Pancreas (tissue), 10 donors: Measurements from ENCODE around the gene PCGF3. TPM values are rescaled to one million over a fixed set of nuclear protein-coding genes. Genes with fewer than 3 reads are reported as not detected.
"Not testable (repeated sequence)": the region's sequence is repeated elsewhere in the genome, so short reads cannot be mapped to it uniquely, and the experiment has no call there.

Experiments used
- ATAC-seq, 4 donors: fragments of 200-7000 bp; cut with Tn5 transposase; one replicate each; pipeline versions ENCODE4 v1.8.0 to v1.9.1; 2020; ENCODE audit warnings: mild to moderate bottlenecking in 4 of 4, moderate library complexity in 4 of 4
- DNase-seq, 6 donors: peaks; one replicate each; pipeline ENCODE4 v3.0.0-alpha.2; 2020
- FAIRE-seq: peaks from 2 replicates; lab custom pipeline; 2012; peaks lifted over from hg19 to GRCh38; lab: Jason Lieb, UNC
- H3K27ac ChIP-seq, 4 donors: fragments of 200-600 bp; sonication (generic); 1 replicate in 3 of 4; 2 replicates in 1 of 4; pipeline versions ENCODE4 v1.5.0 to v1.8.0; 2020
- H3K27me3 ChIP-seq, 4 donors: fragments of 200-600 bp; one replicate each; pipeline ENCODE4 v1.8.0; 2021
- H3K36me3 ChIP-seq, 3 donors: fragments of 200-600 bp; sonication (generic) in 1 of 3; one replicate each; pipeline versions ENCODE4 v1.5.0 to v1.8.0; 2020 to 2021
- H3K4me1 ChIP-seq, 3 donors: fragments of 200-600 bp; one replicate each; pipeline ENCODE4 v1.8.0; 2021
- H3K4me3 ChIP-seq, 4 donors: fragments of 200-600 bp; sonication (generic) in 2 of 4; one replicate each; pipeline versions ENCODE4 v1.5.0 to v1.8.0; 2020 to 2021
- H3K9me3 ChIP-seq, 4 donors: fragments of 200-600 bp; one replicate each; pipeline ENCODE4 v1.8.0; 2021
- CTCF ChIP-seq, 4 donors: fragments of 200-600 bp; sonication (generic) in 3 of 4; IDR thresholded peaks; one replicate each; pipeline versions ENCODE4 v1.5.0 to v1.8.0; 2021; ENCODE audit warnings: antibody characterized with exemption in 4 of 4
- WGBS, 2 donors: extraction: QIAGEN DNeasy Blood & Tissue Kit; methylation state at CpG; one replicate each; pipeline ENCODE4 v1.1.7; 2013; 5-methylcytosine and 5-hydroxymethylcytosine counted together
- intact Hi-C, 3 donors: fragments of 100-400 bp; cut with DNase I; formaldehyde crosslinking; loops; one replicate each; pipeline versions ENCODE4 v1.11.1 to v1.14.2; 2022
- polyA plus RNA-seq, 2 donors: library from polyadenylated mRNA; stranded (reverse); fragments of 200-250 nt; gene quantifications; one replicate each; pipeline ENCODE4 v1.2.3, GENCODE V29; 2013
- total RNA-seq, 6 donors: library from RNA; stranded (reverse); fragmentation: NEBNext Ultra II Directional in 4 of 6; extraction: Animal tissue kit (Norgen Biotek cat#: 25700) in 4 of 6; gene quantifications; one replicate each; pipeline versions ENCODE4 v1.2.1 to v1.2.4, GENCODE V29; 2021 to 2023
- donor health status: healthy with polysubstance abuse.
- donor health status: DM: no; HTN: no; CAD: no; lungs with moderate emphysema.
- donor health status: DM: no; HTN: no; CAD: no.
- donor health status: control.
- donor health status: control.
- donor health status: Bipolar disorder and iron deficiency.
- donor health status: DM: yes; HTN: yes; CAD: no.
- donor health status: DM: no; HTN: no; CAD: no.
- donor health status: DM: no; HTN: no; CAD: no.
- donor health status: DM: yes; HTN: yes; CAD: no.

PCGF3 gene
- total and polyA plus RNA-seq, 8 donors: 12.3 to 66.8 (median 17.7) TPM

- Histone ChIP-seq H3K4me3 (no peak overlapping the region), H3K4me1 (peaks cover 11 to 15% (median 11%) of the 10 kb centered on the region in 3 donors), H3K27me3 (no peaks in the 10 kb centered on the region), H3K9me3 (no peaks in the 10 kb centered on the region), H3K27ac (no peak overlapping the region), H3K36me3 (peaks cover 0 to 28% (median 18%) of the 10 kb centered on the region in 3 donors)
- intact Hi-C loops: no loop called here
- FAIRE-seq (no peak), ATAC-seq (no peak), DNase-seq (peak in 1 of 6 donors; percentile 12)
- TF ChIP-seq CTCF (IDR thresholded peaks at IDR 0.05): no peak
- WGBS, 2 donors: 89 to 96% methylated on average over 9 of the region's 9 CpGs
Measured at GRCh38 chr4:776743-777441, 71.3 kb downstream of the PCGF3 start.

- intact Hi-C loops: no loop called here
- no peaks in the 10 kb centered on the region for H3K27me3 ChIP-seq
- ATAC-seq: no peak
- H3K4me1 ChIP-seq: peaks cover 11 to 15% (median 11%) of the 10 kb centered on the region in 3 donors
- H3K9me3 ChIP-seq: no peaks in the 10 kb centered on the region
- H3K27ac ChIP-seq: no peak overlapping the region
- H3K4me3 ChIP-seq: no peak overlapping the region
- DNase-seq: peak in 1 of 6 donors; percentile 1
- peaks cover 0 to 28% (median 18%) of the 10 kb centered on the region in 3 donors for H3K36me3 ChIP-seq
- 92 to 93% methylated on average over 6 of the region's 6 CpGs for WGBS, 2 donors
- no peak for TF ChIP-seq CTCF (IDR thresholded peaks at IDR 0.05)
- no peak for FAIRE-seq
Measured at GRCh38 chr4:777520-778262, 72.1 kb downstream of the PCGF3 start.

GRCh38 chr4:779555-779954 is 73.9 kb downstream of the PCGF3 start:
- peaks cover 0 to 22% (median 18%) of the 10 kb centered on the region in 3 donors for H3K36me3 ChIP-seq
- DNase-seq: peak in 1 of 6 donors; percentile 10
- H3K27ac ChIP-seq: no peak overlapping the region
- peaks cover 11 to 15% (median 11%) of the 10 kb centered on the region in 3 donors for H3K4me1 ChIP-seq
- no peak for ATAC-seq
- H3K9me3 ChIP-seq: no peaks in the 10 kb centered on the region
- no peak for FAIRE-seq
- TF ChIP-seq CTCF (IDR thresholded peaks at IDR 0.05): no peak
- intact Hi-C loops: no loop called here
- no peaks in the 10 kb centered on the region for H3K27me3 ChIP-seq
- WGBS, 2 donors: 89 to 92% methylated on average over 2 of the region's 2 CpGs
- H3K4me3 ChIP-seq: peak overlapping the region in 2 of 4 donors; percentile 99 to 100

GRCh38 chr4:780255-780654 is 74.6 kb downstream of the PCGF3 start:
- FAIRE-seq, intact Hi-C loops, H3K9me3 ChIP-seq, ATAC-seq, H3K27me3 ChIP-seq: not testable (repeated sequence)
- Histone ChIP-seq H3K36me3 (peaks cover 0 to 22% (median 16%) of the 10 kb centered on the region in 3 donors), H3K4me3 (peak overlapping the region; percentile 81 to 100 (median 100)), H3K27ac (peak overlapping the region in 1 of 4 donors; percentile 89), H3K4me1 (peaks cover 11 to 12% (median 11%) of the 10 kb centered on the region in 3 donors)
- peak in 1 of 6 donors; percentile 15 for DNase-seq
- 59 to 66% methylated on average over 10 of the region's 10 CpGs for WGBS, 2 donors

GRCh38 chr4:780716-781492 is 75.3 kb downstream of the PCGF3 start:
- peak overlapping the region; percentile 81 to 91 (median 88) for H3K27ac ChIP-seq
- TF ChIP-seq CTCF (IDR thresholded peaks at IDR 0.05): no peak
- H3K4me3 ChIP-seq: peak overlapping the region; percentile 81 to 100 (median 100)
- H3K9me3 ChIP-seq: no peaks in the 10 kb centered on the region
- ATAC-seq (peak; percentile 1 to 14 (median 7)), FAIRE-seq (no peak), DNase-seq (peak in 2 of 6 donors; percentile 56 to 61)
- peaks cover 0 to 21% (median 10%) of the 10 kb centered on the region in 3 donors for H3K36me3 ChIP-seq
- H3K27me3 ChIP-seq: peaks cover 0 to 3% (median 0%) of the 10 kb centered on the region in 4 donors
- WGBS, 2 donors: 1 to 2% methylated on average over 38 of the region's 38 CpGs
- peaks cover 11 to 12% (median 11%) of the 10 kb centered on the region in 3 donors for H3K4me1 ChIP-seq
- intact Hi-C loops: no loop called here
